Tibial nerve (tissue), 4 donors: ENCODE results near the gene SUGCT. TPM values are rescaled to one million over a fixed set of nuclear protein-coding genes. Genes with fewer than 3 reads are reported as not detected.

Source experiments
- DNase-seq, 2 donors: peaks; one replicate each; pipeline ENCODE4 v3.0.0-alpha.2; 2019; ENCODE audit warnings: low spot score in 2 of 2
- H3K27ac ChIP-seq, 4 donors: fragments of 200-600 bp; sonication (generic) in 3 of 4; one replicate each; pipeline ENCODE4 v1.5.1; 2017 to 2019; ENCODE audit warnings: mild to moderate bottlenecking in 1 of 4
- H3K27me3 ChIP-seq, 2 donors: fragments of 200-600 bp; sonication (generic) in 1 of 2; one replicate each; pipeline versions ENCODE4 v1.5.1 to v1.6.0; 2017 to 2019
- H3K36me3 ChIP-seq, 3 donors: fragments of 200-600 bp; sonication (generic); one replicate each; pipeline ENCODE4 v1.5.1; 2018 to 2019
- H3K4me1 ChIP-seq, 4 donors: fragments of 200-600 bp; sonication (generic) in 3 of 4; one replicate each; pipeline ENCODE4 v1.5.1; 2017 to 2019
- H3K4me3 ChIP-seq, 4 donors: fragments of 200-600 bp; sonication (generic) in 3 of 4; one replicate each; pipeline ENCODE4 v1.5.1; 2017 to 2019; ENCODE audit warnings: mild to moderate bottlenecking in 1 of 4, moderate library complexity in 1 of 4
- H3K9me3 ChIP-seq, 4 donors: fragments of 200-600 bp; sonication (generic) in 3 of 4; one replicate each; pipeline ENCODE4 v1.5.1; 2017 to 2019
- EP300 ChIP-seq, 2 donors: sonication (generic); formaldehyde crosslinking; IDR thresholded peaks; one replicate each; pipeline ENCODE4 v1.6.1; 2017; ENCODE audit warnings: antibody characterized with exemption in 2 of 2, mild to moderate bottlenecking in 1 of 2
- POLR2A ChIP-seq, 2 donors: fragments of 450-650 bp; IDR thresholded peaks; one replicate each; pipeline ENCODE4 v1.6.1; 2017; ENCODE audit warnings: antibody characterized with exemption in 2 of 2, mild to moderate bottlenecking in 2 of 2, moderate library complexity in 2 of 2
- WGBS, 2 donors: methylation state at CpG; one replicate each; pipeline ENCODE4 v1.1.5; 2018; 5-methylcytosine and 5-hydroxymethylcytosine counted together
- total RNA-seq, 4 donors: library from RNA; depleted of rRNA; stranded (reverse); fragments of >200 nt; gene quantifications; one replicate each; pipeline ENCODE4 v1.1.0, GENCODE V29; 2016
- TF ChIP-seq, protein P1 (sequence below), 5 experiments: fragments of 200-600 bp in 3 of 5; fragments of 450-650 bp in 2 of 5; sonication (generic) in 3 of 5; IDR thresholded peaks; one replicate each; pipeline ENCODE4 v1.5.1; 2016 to 2019; ENCODE audit warnings: antibody characterized with exemption in 5 of 5, mild to moderate bottlenecking in 3 of 5, moderate library complexity in 2 of 5

Gene SUGCT
- total RNA-seq, 4 donors from 2014 or later, result 2.7 to 20.8 (median 6.2) TPM

DNA sequence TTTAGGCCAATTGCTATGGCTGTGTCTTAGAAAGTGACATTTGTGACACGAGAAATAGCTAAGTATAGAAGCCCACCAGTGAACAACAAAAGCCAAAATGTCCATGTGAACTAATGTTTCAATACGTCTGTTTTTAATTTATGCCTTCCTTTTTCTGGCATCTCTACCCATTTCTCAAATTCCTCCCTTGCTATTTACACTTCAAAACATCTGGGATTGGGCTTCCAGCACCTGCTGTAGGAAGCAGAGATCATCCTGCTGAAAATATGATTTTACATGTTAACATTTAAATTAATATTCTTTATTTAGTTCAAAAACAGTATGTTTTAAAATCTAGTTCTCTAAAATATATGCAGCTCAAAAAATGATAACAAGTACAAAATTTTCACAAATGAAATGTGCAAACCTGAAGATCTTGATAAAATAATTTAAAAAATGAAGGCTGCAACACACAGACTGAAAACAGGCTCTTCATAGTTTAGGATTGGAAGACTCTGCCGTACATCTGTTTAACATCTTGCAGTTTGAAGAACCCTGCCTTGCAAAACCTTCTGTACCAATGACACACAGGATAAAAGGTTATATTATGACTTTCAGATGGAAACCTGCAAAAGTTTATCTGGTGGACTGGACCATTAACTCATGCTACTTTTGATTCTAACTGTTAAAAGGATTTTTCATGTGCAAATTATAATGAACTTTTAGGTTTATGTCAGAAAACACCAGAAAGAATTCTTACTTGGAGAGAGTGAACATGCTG, 408.4 kb downstream of the SUGCT start:
- H3K36me3 ChIP-seq, result no peaks in the 10 kb centered on the region
- H3K9me3 ChIP-seq, result no peaks in the 10 kb centered on the region
- DNase-seq, result no peak
- H3K27ac ChIP-seq, result no peak overlapping the region
- TF ChIP-seq EP300 (IDR thresholded peaks at IDR 0.05), result no peak
- no peak for TF ChIP-seq POLR2A (IDR thresholded peaks at IDR 0.05)
- TF ChIP-seq, protein P1, sequence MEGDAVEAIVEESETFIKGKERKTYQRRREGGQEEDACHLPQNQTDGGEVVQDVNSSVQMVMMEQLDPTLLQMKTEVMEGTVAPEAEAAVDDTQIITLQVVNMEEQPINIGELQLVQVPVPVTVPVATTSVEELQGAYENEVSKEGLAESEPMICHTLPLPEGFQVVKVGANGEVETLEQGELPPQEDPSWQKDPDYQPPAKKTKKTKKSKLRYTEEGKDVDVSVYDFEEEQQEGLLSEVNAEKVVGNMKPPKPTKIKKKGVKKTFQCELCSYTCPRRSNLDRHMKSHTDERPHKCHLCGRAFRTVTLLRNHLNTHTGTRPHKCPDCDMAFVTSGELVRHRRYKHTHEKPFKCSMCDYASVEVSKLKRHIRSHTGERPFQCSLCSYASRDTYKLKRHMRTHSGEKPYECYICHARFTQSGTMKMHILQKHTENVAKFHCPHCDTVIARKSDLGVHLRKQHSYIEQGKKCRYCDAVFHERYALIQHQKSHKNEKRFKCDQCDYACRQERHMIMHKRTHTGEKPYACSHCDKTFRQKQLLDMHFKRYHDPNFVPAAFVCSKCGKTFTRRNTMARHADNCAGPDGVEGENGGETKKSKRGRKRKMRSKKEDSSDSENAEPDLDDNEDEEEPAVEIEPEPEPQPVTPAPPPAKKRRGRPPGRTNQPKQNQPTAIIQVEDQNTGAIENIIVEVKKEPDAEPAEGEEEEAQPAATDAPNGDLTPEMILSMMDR (IDR thresholded peaks at IDR 0.05), result no peak
- WGBS, 2 donors, result 50 to 51% methylated on average over 3 of the region's 3 CpGs
- H3K27me3 ChIP-seq, result no peaks in the 10 kb centered on the region
- H3K4me3 ChIP-seq, result no peak overlapping the region
- H3K4me1 ChIP-seq, result peaks cover 0 to 18% (median 0%) of the 10 kb centered on the region in 4 donors

DNA sequence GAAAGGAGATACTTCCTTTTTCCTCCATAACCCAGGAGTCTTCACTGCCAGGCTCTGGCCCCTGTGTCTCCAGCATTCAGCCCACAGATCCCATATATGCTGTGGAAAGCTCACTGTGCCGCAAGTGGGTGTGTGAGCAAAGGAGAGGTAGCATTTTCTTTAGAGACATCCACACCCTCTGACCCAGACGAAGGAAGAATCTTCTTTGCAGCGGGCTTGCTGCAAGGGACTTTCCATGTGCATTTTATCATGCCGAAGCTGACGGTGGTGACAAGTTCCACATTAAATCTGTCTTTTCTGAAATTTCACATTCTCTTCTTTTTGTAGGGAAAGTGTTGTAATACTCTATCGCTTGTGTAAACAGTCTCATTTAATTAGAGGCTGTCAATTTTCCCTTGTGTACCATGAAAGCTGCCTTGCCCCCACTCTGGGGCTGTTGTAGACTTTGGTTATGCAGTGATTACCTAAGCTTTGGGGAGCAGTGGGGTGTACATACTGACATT, 409.5 kb downstream of the SUGCT start:
- no peak for TF ChIP-seq POLR2A (IDR thresholded peaks at IDR 0.05)
- no peak for TF ChIP-seq EP300 (IDR thresholded peaks at IDR 0.05)
- TF ChIP-seq, protein P1 (IDR thresholded peaks at IDR 0.05), result no peak
- WGBS, 2 donors, result 64 to 69% methylated on average over 6 of the region's 6 CpGs
- no peak for DNase-seq
- H3K4me3 ChIP-seq, result no peak overlapping the region
- peaks cover 0 to 18% (median 0%) of the 10 kb centered on the region in 4 donors for H3K4me1 ChIP-seq
- no peaks in the 10 kb centered on the region for H3K9me3 ChIP-seq
- H3K27me3 ChIP-seq, result no peaks in the 10 kb centered on the region
- H3K36me3 ChIP-seq, result no peaks in the 10 kb centered on the region
- H3K27ac ChIP-seq, result no peak overlapping the region

- no peak overlapping the region for H3K4me3 ChIP-seq
- no peak overlapping the region for H3K27ac ChIP-seq
- H3K36me3 ChIP-seq, result no peaks in the 10 kb centered on the region
- H3K27me3 ChIP-seq, result no peaks in the 10 kb centered on the region
- 53 to 58% methylated on average over 1 of the region's 1 CpG for WGBS, 2 donors
- no peak for DNase-seq
- no peaks in the 10 kb centered on the region for H3K9me3 ChIP-seq
- H3K4me1 ChIP-seq, result peaks cover 0 to 18% (median 0%) of the 10 kb centered on the region in 4 donors
- TF ChIP-seq, protein P1 (IDR thresholded peaks at IDR 0.05), result no peak
- TF ChIP-seq EP300 (IDR thresholded peaks at IDR 0.05) (no peak), POLR2A (IDR thresholded peaks at IDR 0.05) (no peak)
Measured at GRCh38 chr7:40544871-40545303, 410.1 kb downstream of the SUGCT start.

GRCh38 chr7:40545739-40546138, 410.9 kb downstream of the SUGCT start:
- Histone ChIP-seq H3K27ac (no peak overlapping the region), H3K9me3 (no peaks in the 10 kb centered on the region), H3K4me3 (no peak overlapping the region), H3K36me3 (no peaks in the 10 kb centered on the region), H3K4me1 (peaks cover 0 to 18% (median 0%) of the 10 kb centered on the region in 4 donors), H3K27me3 (no peaks in the 10 kb centered on the region)
- no peak for DNase-seq
- TF ChIP-seq POLR2A (IDR thresholded peaks at IDR 0.05) (no peak), EP300 (IDR thresholded peaks at IDR 0.05) (no peak)
- TF ChIP-seq, protein P1 (IDR thresholded peaks at IDR 0.05), result no peak
